Measurements from ENCODE around the gene PTGES2.

DNA sequence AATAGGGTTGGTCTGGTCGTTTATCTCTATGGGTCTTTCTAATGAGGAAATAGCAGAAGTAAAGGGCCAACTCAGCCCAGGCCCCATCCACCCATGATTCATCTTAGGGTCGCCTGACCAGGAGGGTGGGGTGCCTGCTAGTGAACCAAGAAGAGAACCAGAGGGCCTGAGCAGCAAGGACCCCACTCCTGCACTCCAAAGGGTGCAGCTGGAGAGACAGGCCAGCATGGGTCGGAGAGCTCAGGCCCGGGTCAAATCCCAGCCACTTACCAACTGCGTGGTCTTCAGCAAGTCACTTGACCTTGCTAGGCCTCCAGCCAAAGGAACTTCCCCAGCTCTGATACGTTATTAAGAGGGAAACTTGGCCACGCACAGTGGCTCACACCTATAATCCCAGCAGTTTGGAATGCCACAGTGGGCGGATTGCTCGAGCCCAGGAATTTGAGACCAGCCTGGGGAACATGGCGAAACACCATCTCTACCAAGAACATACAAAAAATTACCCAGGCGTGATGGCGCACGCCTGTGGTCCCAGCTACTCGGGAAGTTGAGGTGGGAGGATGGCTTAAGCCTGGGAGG is 36.9 kb upstream of the PTGES2 start:
- no peak for TF ChIP-seq CTCF (IDR thresholded peaks at IDR 0.05)
- TF ChIP-seq POLR2A (IDR thresholded peaks at IDR 0.05) = no peak
- no peak for TF ChIP-seq POLR2AphosphoS5 (IDR thresholded peaks at IDR 0.05)
- no peak for TF ChIP-seq EP300 (IDR thresholded peaks at IDR 0.05)

Data from upper lobe of left lung (tissue), 4 donors.